T1000 (cell line): Measurements from ENCODE around the gene UMODL1.

Experiments
- DNase-seq: peaks from one replicate; lab custom pipeline; 2025; ENCODE audit warnings: mixed read lengths; lab: John Stamatoyannopoulos, UW

UMODL1 gene

DNA sequence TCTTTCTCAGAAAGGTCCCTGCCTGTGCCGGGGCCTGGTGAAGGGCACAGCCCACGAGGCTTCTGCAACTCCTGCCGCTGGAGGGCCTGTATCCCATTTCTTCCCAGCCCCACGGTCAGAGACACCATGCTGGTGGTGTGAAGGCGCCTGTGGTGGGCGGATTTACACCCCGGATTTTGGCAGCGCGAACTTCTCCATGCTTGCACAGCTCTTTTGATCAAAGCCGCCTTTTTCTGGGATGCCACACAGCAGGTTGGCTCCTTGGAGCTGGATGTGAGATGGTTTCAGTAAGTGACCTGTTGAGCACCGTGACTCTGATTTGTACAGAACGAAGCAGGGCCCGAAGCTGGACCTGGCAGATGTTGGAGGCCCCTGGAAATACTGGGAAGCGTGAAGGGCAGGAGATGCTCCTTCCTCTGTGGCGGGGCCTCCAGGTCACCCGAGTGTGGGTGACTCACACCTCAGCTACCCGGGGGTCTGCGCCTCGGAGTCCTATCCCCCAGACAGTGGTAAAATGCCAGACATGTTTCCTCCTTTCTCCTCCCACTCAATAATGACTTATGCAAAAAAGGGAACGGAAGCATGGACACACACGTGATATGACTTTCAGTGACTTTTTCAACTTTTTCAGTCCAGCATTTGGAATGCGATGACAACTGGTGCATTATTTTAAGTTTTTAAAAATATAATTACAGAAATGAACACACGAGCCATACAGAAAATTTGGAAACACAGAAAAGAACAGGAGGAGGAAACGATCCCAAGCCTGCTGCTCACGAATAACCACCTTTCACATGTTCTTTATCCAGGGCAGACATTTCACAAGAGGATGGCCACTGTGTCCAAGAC, 9.0 kb downstream of the UMODL1 start:
- DNase-seq, result no peak

- no peak for DNase-seq
Measured at GRCh38 chr21:42080788-42081083, 9.6 kb downstream of the UMODL1 start.

GRCh38 chr21:42081138-42081537, 10.0 kb downstream of the UMODL1 start:
- no peak for DNase-seq

DNA sequence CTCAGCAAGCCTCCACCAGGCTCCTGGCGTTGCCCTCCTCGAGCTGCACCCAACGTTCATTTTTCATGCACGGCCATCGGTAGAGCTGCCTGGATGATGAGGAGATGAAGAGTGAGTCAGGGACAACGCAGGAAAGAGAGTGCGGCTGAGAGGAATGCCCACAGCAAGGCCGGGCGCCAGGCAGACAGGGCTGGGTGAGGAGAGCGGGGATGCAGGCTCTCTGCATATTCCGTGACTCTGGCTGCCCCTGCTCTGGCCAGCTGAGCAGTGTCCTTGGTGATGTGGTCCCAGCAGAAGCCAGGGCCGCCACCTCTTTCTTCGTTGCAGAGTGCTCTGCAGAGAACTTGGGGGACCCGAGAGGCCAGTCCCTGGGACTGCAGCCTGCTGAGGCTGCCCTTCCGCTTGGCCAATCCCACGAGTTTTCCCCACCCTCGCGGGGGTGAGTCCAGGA, 10.8 kb downstream of the UMODL1 start:
- no peak for DNase-seq

DNA sequence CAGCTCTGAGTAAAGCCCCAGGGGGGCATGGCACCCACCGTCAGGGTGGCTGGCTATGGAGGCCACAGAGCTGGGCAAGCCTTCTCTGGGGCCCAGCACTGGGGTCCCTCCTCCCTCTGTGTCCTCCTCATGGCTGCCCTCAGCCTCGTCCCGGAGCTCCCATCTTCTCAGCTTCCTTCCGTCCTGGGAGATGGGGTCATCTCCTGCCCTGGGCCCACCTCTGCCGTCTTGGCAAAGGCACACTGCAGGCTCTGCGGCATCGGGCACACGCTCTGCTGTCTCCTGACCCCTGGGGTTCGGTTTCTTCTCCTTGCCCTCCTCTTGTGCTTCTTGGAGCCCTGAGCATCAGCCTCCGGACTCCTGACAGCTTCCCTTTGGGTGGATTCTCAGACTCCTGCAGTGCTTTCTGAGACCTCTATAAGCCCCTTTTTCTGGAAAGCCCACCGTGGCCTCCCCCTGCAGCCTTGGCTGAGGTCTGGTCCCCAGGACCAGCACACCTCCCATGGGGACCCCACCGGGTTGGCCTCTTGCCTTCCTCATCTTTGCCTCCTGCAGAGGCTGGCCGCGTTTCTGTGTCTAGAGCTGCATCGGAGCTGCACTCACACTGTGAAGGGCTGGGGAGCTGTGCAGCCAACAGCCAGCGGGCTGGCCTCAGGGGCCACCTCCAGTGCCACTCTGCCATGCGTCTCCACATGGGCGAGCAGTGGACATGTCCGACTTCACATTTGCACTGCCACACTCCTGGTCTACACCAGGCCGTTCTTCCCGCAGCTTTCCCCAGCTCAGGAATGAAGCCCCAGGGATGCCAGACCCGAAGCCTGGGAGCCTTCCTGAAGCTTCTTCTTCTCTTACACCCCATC, 11.6 kb downstream of the UMODL1 start:
- DNase-seq, result no peak

- no peak for DNase-seq
Measured at GRCh38 chr21:42083361-42083690, 12.2 kb downstream of the UMODL1 start.

- DNase-seq, result no peak
Measured at GRCh38 chr21:42084079-42084478, 13.0 kb downstream of the UMODL1 start.

- no peak for DNase-seq
Measured at GRCh38 chr21:42085246-42086077, 14.3 kb downstream of the UMODL1 start.

- no peak for DNase-seq
Measured at GRCh38 chr21:42086969-42087368, 15.9 kb downstream of the UMODL1 start.

GRCh38 chr21:42088148-42088547, 17.0 kb downstream of the UMODL1 start:
- no peak for DNase-seq

DNA sequence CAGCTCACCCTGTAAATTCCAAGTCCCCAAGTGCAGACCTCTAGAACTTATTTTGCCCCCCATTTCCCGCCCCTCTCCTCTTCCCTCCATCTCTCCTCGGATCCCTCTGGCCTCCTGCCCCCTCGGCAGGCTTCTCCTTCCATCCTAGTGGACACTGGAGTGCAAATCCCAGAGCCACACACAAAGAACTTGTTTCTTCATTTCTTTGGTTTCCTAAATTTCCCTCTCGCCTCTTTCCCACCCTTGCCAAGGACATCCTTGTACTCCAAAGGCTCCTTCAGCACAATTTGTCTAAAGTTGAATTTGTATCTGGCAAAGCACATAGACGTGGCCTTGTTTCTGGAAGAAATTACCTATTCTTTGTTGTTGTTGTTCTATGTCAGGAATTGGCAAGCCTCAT, 17.5 kb downstream of the UMODL1 start:
- DNase-seq, result no peak

GRCh38 chr21:42089093-42089631, 18.0 kb downstream of the UMODL1 start:
- no peak for DNase-seq

DNA sequence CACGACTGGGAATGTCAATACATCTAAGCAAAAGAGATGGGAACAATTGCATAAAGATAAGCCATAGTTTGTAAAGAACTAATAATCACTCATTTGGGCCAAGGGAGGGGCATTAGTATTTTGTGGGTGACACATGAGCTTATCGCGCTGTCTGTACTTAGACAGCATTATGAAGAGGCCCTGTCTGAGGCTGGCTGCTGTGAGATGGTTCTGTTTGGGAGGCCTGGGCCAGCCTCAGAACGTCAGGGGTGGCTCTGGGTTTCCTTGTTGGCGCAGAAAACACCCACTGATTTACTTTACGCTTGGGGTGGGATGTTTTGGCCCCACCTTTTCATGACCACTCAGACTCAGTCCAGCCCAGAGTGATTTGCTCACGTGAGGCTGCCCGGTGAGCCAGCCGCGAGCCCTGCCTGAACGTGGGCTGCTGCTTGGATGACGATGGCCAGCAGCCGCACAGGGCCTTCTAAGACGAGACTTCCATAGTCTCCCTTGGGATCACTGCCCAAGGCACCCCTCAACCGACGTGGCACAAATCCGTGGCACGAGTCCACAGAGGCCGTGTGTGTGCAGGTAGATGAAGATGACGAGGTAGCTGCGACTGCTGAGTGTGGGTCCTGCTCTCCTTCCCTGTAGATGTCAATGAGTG, 18.7 kb downstream of the UMODL1 start:
- no peak for DNase-seq

- no peak for DNase-seq
Measured at GRCh38 chr21:42091899-42092508, 20.9 kb downstream of the UMODL1 start.

GRCh38 chr21:42092771-42093170, 21.7 kb downstream of the UMODL1 start:
- DNase-seq, result no peak

- no peak for DNase-seq
Measured at GRCh38 chr21:42093186-42093585, 22.1 kb downstream of the UMODL1 start.

- peak; percentile 51 for DNase-seq
Measured at GRCh38 chr21:42093991-42094421, 22.9 kb downstream of the UMODL1 start.

- DNase-seq, result no peak
Measured at GRCh38 chr21:42094811-42095210, 23.7 kb downstream of the UMODL1 start.

GRCh38 chr21:42095581-42095980, 24.5 kb downstream of the UMODL1 start:
- no peak for DNase-seq

GRCh38 chr21:42096566-42096965, 25.4 kb downstream of the UMODL1 start:
- DNase-seq, result no peak

DNA sequence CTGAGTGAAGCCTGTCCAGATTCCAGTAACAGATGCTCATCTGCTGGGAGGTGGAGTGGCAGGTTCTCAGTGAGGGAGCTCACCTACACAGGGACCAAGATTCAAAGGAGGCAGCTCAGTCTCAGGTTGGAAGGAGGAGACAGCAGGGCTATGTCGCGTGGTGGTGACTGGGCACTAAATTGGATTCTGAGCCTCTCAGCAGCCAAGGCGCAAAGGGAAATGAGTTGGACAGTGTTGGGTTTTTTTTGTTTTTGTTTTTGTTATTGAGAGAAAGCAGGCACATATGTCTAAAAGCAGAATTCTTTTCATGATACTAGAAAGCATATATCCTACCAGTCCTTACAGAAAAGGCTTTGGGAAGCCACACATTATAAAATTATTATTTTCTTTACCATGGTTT, 26.2 kb downstream of the UMODL1 start:
- no peak for DNase-seq
